Motor neuron (in vitro differentiated cells): ENCODE results near the gene BAHD1. TPM values are rescaled to one million over a fixed set of nuclear protein-coding genes. Genes with fewer than 3 reads are reported as not detected.

ENCODE experiments used
- ATAC-seq, 8 experiments: fragments of 200-7000 bp; cut with Tn5 transposase; replicated peaks in 6 of 8; 2 replicates each; pipeline ENCODE4 v1.8.0; 2021; ENCODE audit warnings: mild to moderate bottlenecking in 8 of 8, moderate library complexity in 8 of 8
- H3K27ac ChIP-seq, 2 donors: fragments of 250-450 bp; sonication (Bioruptor Pico); 2 replicates each; pipeline ENCODE4 v1.9.0; 2021; ENCODE audit warnings: antibody characterized with exemption in 2 of 2, mild to moderate bottlenecking in 2 of 2, moderate library complexity in 1 of 2
- H3K4me1 ChIP-seq, 2 donors: fragments of 250-450 bp; sonication (Bioruptor Pico); replicated peaks in 1 of 2; 2 replicates each; pipeline ENCODE4 v1.6.1; 2021; ENCODE audit warnings: antibody characterized with exemption in 2 of 2, mild to moderate bottlenecking in 2 of 2, moderate library complexity in 1 of 2
- H3K4me3 ChIP-seq, 5 donors: fragments of 250-450 bp; sonication (Bioruptor Pico); 2 replicates each; pipeline ENCODE4 v1.9.0; 2021; ENCODE audit warnings: antibody characterized with exemption in 5 of 5, mild to moderate bottlenecking in 5 of 5, moderate library complexity in 4 of 5
- WGBS, 10 experiments: fragments of 450-650 bp; shearing (Covaris generic); methylation state at CpG; one replicate each; pipeline ENCODE4 v1.0.0; 2022; 5-methylcytosine and 5-hydroxymethylcytosine counted together
- in situ Hi-C, 9 experiments: fragments of 400-800 bp; cut with MboI; loops; one replicate each; pipeline ENCODE4 v1.15.0; 2021; ENCODE audit warnings: low sequenced_read_pairs in 9 of 9, low pct_unique_long_range_greater_than_20kb in 2 of 9; ENCODE audit not compliant: unreplicated experiment in 9 of 9
- total RNA-seq, 8 experiments: library from RNA; unstranded; fragments of 300-600 nt; gene quantifications; 2 replicates each; pipeline versions ENCODE4 v1.2.3 to v1.2.4, GENCODE V29; 2022

Gene BAHD1
- total RNA-seq: 10 to 100 TPM; 10.4 to 24.9 (median 20.2) TPM

DNA sequence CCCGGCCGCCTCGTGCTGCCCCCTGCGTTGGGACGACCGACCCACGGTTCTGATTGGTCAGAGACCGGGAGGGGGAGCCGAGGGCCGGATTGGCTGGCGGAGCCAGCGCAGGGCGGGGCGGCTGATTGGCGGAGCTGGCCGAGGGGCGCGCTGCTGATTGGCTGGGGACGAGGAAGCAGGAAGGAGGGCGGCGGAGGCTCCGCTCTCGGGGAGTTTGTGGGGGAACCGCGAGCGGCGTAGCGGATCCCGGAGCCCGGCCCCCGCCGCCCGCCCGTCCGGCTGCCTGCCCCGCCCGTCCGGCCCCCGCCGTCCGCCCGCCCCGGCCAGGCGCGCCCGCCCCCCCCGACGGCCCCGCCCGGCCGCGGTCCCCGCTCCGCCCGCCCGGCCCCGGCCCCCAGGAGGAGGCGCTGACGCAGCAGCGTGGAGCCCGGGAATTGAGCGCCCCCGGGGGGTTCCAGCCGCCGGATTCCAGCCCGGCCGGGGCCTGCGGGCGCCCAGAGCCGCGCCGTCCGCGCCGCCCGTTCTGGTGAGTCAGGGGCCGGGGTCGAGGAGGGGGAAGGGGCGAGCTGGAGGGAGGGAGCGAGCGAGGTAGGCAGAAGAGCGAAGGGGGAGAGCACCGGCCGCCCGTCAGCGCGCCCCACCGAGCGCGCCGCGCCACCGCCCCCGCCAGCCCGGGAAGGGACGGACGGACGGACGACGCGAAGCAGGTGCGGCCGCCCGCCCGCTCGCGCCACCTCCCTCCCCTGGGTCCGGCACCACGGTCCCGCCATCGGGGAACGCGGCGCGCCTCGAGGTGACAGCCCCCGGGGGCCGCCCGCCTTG lies at the start of gene BAHD1:
TSS of gene BAHD1 (plus strand) at position 211 of the 822 bp plus-strand sequence. CDS start 17,512 bp downstream, outside the sequence.
- H3K27ac ChIP-seq: peak within 1 kb of the TSS; percentile 83 to 96
- H3K4me3 ChIP-seq: peak within 1 kb of the TSS; percentile 60 to 100 (median 86)
- in situ Hi-C loops: no loop called here
- peak; percentile 74 to 84 (median 75) for ATAC-seq
- WGBS, 10 experiments: no CpG with 5 or more reads among the region's 119 CpGs
- H3K4me1 ChIP-seq: peaks cover 43 to 53% of the 10 kb centered on the region in 2 donors

DNA sequence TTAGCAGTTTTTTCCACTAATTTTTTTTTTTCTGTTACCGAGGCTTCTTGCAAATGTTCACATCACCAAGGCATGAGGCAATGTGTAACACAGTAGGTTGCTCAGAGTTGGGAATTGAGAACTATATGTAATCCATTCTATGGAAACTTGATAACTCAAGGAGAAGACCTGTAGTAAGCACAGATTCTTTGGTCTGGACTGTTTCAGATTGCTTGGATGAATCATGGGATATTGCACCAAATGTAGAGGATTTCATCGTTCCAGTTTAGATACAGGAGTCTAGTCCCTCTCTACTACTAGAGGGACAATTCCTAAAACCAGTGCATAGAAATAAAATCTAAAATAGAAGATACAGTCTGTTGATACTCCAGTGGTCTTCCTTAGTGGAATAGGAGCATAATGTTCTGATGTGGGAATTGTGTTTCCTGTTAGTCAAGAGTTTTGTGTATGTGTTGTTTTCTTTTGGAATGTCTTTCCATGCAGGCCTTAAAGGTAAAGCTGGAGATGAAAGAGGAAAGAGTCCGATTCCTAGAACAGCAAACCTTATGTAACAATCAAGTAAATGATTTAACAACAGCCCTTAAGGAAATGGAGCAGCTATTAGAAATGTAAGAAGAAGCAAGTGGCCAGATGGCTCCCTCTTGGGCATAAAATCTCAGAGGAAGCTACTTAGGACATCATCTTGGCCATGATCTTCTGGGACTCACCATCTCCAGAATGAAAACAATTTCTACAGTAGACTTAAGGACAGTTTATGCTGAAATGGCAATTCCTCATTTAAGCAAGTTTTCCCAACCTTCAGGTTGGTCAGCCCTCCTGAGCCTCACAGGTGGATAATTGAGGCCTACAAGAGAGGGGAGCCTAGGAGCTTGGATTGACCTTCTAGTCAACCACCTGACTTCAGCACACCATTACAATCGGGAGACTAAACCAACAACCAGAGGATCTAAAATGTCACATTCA lies 47.5 kb upstream of the BAHD1 start:
- WGBS, 10 experiments: 86 to 100% (median 96%) methylated on average over 1 to 4 of the region's 4 CpGs
- H3K27ac ChIP-seq: no peak overlapping the region
- in situ Hi-C loops: no loop called here
- H3K4me1 ChIP-seq: no peaks in the 10 kb centered on the region
- H3K4me3 ChIP-seq: no peak overlapping the region
- ATAC-seq: no peak

DNA sequence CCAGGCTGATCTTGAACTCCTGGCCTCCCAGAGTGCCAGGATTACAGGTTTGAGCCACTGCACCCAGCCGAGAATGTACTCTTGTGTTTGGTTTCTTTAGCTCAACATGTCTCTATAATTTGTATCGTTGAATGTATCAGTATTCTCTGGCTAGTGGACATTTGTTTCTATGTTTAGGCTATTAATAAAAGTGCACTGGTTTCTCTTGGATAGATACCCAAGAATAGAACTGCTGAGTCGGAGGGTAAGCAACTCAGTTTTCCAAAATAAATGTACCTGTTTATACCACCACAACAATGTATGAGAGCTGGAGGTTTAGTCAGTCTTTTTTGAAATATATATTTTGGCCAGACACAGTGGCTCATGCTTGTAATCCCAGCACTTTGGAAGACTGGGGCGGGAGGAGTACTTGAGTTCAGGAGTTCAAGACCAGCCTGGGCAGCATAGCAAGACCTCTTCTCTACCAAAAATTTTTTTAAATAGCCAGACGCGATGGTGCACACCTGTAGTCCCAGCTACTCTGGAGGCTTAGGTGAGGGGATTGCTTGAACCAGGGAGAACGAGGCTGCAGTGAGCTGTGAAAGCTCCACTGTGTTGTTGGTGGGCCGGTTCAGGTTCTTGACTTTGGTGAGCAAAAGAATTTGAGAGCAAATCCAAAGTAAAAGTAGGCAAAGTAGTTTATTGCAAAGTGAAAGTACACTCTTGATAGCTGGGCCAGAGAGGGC lies 42.9 kb upstream of the BAHD1 start:
- no peak overlapping the region for H3K4me3 ChIP-seq
- no peak for ATAC-seq
- WGBS, 10 experiments: 77 to 96% (median 92%) methylated on average over 2 to 8 of the region's 8 CpGs; no CpG with 5 or more reads in 2 of the 10 experiments
- in situ Hi-C loops: no loop called here
- H3K27ac ChIP-seq: no peak overlapping the region
- H3K4me1 ChIP-seq: no peaks in the 10 kb centered on the region

DNA sequence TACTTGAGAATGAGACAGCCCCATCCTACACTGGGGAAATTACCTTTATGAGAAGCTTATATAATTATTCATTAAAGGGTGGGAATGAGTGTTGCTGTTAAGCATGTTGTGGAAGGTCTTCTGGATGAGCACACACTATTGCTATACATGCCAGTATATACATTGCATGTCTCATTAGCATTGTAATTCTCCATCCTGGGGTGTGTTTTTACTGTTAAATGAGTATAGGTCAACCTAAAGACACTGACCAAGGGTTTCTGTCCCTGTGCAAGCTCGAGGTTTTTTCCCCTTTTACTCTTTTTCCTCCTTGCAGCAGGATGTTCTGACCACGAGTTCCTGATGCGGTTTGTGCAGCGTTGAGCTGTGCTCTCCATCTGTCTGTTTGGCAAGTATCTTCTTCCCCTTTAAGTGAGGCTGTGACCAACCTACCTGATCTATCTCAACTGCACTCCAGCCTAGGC lies 42.3 kb upstream of the BAHD1 start:
- in situ Hi-C loops: no loop called here
- no peaks in the 10 kb centered on the region for H3K4me1 ChIP-seq
- no peak overlapping the region for H3K4me3 ChIP-seq
- H3K27ac ChIP-seq: no peak overlapping the region
- no peak for ATAC-seq
- 20 to 90% (median 80%) methylated on average over 1 to 4 of the region's 4 CpGs; no CpG with 5 or more reads in 3 of the 10 experiments for WGBS, 10 experiments

DNA sequence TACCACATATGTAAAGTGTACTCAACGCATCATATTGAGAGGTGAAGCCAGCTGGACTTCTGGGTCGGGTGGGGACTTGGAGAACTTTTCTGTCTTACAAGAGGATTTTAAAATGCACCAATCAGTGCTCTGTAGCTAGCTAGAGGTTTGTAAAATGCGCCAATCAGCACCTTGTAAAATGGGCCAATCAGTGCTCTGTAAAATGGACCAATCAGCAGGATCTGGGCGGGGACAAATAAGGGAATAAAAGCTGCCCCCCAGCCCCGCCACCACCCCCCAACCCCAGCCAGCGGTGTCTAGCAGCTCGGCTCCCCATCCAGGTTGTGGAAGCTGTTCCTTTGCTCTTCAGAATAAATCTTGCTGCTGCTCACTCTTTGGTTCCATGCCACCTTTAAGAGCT lies 41.4 kb upstream of the BAHD1 start:
- no peak overlapping the region for H3K27ac ChIP-seq
- ATAC-seq: no peak
- 40 to 93% (median 80%) methylated on average over 1 to 3 of the region's 7 CpGs; no CpG with 5 or more reads in 1 of the 10 experiments for WGBS, 10 experiments
- no peak overlapping the region for H3K4me3 ChIP-seq
- in situ Hi-C loops: no loop called here
- no peaks in the 10 kb centered on the region for H3K4me1 ChIP-seq

DNA sequence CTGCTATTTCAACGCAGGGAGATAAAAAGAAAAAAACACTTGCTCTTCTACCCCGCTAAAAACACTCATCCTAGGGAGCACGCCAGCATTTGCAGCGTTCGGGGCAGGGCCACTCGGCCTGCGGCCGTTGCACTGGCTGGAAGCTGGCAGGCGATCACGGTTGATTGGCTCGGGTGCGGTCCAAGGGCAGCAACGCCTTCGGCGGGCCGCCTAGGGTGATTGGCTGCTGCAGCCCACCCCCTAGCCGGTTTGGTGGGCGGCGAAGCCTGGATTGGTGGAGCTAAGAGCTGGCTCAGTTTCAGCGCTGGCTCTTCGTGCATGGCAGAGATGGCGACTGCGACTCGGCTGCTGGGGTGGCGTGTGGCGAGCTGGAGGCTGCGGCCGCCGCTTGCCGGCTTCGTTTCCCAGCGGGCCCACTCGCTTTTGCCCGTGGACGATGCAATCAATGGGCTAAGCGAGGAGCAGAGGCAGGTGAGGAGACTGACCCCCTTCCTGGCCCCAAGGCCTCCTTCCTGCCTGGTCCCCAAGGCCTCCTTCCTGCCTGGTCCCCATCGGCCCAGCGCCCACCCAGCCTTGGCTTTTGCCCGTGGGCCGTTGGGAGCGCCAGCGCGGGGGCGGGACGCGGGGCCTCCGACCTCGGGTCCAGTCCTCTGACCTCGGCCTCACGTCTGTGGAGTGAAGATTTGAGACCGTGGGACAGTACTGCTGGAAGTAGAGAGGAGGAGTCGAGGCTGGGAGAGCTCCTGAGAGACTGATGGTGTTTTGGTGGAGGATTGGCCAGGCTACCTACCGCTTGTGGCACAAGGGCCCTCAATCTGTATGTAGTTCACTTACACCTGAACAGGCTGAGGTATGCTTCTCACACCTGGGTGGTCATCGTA lies 35.0 kb upstream of the BAHD1 start, which contains the start of gene IVD:
TSS of gene IVD (plus strand) at position 295 of the 881 bp plus-strand sequence. CDS start at position 328, 33 bp downstream.
- peaks cover 13 to 17% of the 10 kb centered on the region in 2 donors for H3K4me1 ChIP-seq
- WGBS, 10 experiments: 0 to 13% (median 0%) methylated on average over 2 to 10 of the region's 54 CpGs; no CpG with 5 or more reads in 2 of the 10 experiments
- ATAC-seq: peak; percentile 98 to 99 (median 99)
- in situ Hi-C loops: no loop called here
- peak within 1 kb of the TSS; percentile 61 to 77 for H3K27ac ChIP-seq
- H3K4me3 ChIP-seq: peak within 1 kb of the TSS; percentile 58 to 81 (median 60)

DNA sequence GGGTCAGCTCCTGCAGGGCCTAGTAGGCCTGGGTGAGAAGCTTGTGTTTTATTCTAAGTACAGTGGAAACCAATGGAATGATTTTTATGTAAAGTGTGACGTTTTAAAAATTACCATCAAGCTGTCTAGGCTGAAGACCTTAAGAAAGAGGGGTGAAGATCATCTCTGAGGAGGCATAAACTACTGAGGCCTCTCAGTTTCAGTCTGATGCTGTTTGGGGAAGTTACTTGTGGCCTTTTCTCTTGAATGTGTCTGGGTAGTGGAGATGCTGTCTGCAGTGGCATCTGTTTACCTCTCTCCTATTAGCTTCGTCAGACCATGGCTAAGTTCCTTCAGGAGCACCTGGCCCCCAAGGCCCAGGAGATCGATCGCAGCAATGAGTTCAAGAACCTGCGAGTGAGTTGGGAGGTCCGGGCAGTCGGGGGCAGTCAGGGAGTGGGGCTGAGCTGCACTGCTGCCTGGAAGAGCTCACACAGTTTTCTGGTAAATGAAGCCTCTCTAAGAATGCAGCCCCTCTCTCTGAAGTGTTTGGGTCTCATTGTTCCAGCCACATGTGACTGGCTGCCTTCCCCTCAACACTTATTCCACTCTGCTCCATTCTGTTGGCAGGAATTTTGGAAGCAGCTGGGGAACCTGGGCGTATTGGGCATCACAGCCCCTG lies 33.3 kb upstream of the BAHD1 start:
- Histone ChIP-seq H3K27ac (no peak overlapping the region), H3K4me1 (peaks cover 13 to 17% of the 10 kb centered on the region in 2 donors), H3K4me3 (no peak overlapping the region)
- no peak for ATAC-seq
- WGBS, 10 experiments: 28 to 100% (median 83%) methylated on average over 1 to 7 of the region's 8 CpGs
- in situ Hi-C loops: no loop called here

DNA sequence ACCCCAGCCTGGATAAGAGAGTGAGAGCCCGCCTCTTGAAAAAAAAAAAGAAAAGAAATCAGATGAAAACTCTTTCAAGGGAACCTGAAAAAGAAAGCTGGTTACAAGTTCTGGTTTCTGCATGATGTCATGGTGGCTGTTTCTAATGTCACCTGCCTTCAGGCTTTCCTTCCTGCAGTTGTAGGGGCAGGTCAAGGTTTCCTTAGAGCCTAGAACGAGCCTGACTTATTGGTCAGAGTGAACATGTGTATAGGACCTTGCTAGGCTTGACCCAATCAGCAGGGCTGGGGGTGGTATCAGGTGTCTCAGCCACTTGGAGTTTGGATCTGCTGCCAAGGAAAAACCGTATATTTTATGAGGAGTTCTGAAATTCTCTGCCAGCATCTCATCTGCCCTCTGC lies 31.4 kb upstream of the BAHD1 start:
- H3K27ac ChIP-seq: no peak overlapping the region
- H3K4me3 ChIP-seq: no peak overlapping the region
- H3K4me1 ChIP-seq: peaks cover 13 to 17% of the 10 kb centered on the region in 2 donors
- no peak for ATAC-seq
- 80 to 100% (median 100%) methylated on average over 1 to 2 of the region's 3 CpGs; no CpG with 5 or more reads in 3 of the 10 experiments for WGBS, 10 experiments
- in situ Hi-C loops: no loop called here

DNA sequence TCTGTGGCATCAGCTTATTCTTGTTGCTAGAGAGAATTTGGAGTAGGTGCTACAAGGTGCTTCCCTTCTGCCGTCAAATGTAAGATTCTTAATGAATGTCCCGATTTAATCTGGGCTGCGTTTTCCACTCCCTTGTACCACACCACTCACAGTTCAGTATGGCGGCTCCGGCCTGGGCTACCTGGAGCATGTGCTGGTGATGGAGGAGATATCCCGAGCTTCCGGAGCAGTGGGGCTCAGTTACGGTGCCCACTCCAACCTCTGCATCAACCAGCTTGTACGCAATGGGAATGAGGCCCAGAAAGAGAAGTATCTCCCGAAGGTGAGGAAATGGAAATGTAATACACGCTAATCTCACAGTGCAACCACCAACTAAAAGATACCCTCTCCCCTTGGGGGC lies 30.3 kb upstream of the BAHD1 start:
- no peak overlapping the region for H3K4me3 ChIP-seq
- WGBS, 10 experiments: 83 to 100% (median 93%) methylated on average over 2 to 8 of the region's 11 CpGs; no CpG with 5 or more reads in 2 of the 10 experiments
- no peak overlapping the region for H3K27ac ChIP-seq
- peaks cover 9 to 12% of the 10 kb centered on the region in 2 donors for H3K4me1 ChIP-seq
- ATAC-seq: no peak
- in situ Hi-C loops: no loop called here

DNA sequence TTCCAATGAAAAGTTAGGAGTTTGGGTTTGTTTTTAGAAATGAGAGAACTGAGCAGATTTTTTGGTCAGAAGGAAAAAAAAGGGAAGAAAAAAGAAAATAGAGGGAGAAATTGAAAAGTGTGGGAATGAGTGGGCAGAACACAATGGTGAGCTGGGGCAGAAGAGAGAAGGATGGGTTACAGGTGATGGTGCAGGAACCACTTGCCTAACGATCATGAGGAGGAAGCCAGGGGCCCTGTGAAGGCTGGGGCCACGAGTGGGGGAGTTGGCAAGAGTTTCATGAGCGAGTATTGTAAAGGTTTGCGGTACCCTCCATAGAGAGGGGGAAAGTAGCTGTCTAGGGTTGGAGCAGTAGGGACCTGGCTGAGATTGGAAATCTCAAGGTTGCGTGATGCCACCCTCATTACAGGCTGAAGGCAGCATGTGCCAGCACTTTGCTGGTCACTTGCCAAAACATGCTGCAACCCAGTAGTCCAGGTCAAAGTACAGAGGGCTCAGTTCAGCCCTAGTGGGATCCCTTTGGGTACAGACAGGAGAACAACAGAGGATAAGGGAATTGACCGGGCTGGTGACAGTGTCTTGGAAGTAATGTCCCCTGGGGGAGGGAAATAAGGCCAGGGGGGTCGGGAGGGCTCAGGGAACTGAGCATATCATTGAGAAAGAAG lies 28.5 kb upstream of the BAHD1 start:
- 67 to 91% (median 81%) methylated on average over 1 to 6 of the region's 7 CpGs; no CpG with 5 or more reads in 1 of the 10 experiments for whole genome bisulfite sequencing, 10 experiments
- Histone ChIP-seq H3K27ac (no peak overlapping the region), H3K4me3 (no peak overlapping the region), H3K4me1 (peaks cover 0 to under 1% of the 10 kb centered on the region in 2 donors)
- no peak for ATAC-seq
- in situ Hi-C loops: no loop called here

DNA sequence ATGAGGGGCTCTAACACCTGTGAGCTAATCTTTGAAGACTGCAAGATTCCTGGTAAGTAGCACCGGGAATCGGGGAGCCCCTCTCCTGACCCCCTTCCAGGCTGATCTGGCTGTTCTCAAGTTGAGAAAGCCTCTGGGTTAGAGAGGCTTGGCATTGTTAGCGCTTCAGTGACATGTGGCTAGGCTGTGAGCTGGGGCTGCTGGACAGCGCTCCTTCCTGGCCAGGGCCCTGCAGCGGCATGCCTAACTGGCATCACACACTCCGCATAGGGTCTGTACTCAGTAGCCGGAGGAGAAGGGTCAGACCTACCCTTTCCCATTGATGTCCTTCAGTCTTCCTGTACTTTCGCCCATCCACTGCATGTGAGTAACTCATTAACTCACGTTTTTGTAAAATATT lies 27.7 kb upstream of the BAHD1 start:
- no peak for ATAC-seq
- Histone ChIP-seq H3K4me1 (no peaks in the 10 kb centered on the region), H3K27ac (no peak overlapping the region), H3K4me3 (no peak overlapping the region)
- in situ Hi-C loops: no loop called here
- 40 to 100% (median 78%) methylated on average over 1 to 8 of the region's 9 CpGs; no CpG with 5 or more reads in 2 of the 10 experiments for WGBS, 10 experiments
